22Rv1 (cell line): ENCODE data around the gene OPTC.

Source experiments
- H3K27ac ChIP-seq: fragments of 450-650 bp; 2 replicates; pipeline ENCODE4 v1.5.1; 2017
- ZFX ChIP-seq: fragments of 450-650 bp; IDR thresholded peaks from 2 replicates; pipeline ENCODE4 v1.6.1; 2017; ENCODE audit warnings: antibody characterized with exemption, borderline replicate concordance
- TF ChIP-seq, protein P1 (sequence below): fragments of 450-650 bp; IDR thresholded peaks from 2 replicates; pipeline ENCODE4 v1.5.1; 2017; ENCODE audit warnings: mild to moderate bottlenecking

Gene OPTC

DNA sequence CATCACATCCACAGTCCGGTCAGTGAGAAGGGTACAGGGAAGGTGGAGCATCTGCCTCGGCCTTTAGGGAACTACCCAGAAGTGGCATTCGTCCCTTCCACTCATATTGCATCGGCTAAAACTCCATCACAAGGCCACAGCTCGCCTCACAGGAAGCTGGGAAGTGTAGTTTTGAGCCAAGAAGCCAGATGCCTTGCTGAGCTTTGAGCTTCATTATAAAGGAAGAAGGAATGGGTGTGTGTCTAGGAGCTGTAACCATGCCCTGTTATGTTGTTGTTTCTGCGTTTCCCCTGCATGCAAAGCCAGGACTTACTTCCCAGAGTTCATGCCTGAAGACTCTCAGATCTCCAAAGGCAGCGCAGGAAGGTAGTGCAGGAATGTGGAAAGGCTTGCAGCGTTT lies 61.1 kb downstream of the OPTC start:
- TF ChIP-seq, protein P1, sequence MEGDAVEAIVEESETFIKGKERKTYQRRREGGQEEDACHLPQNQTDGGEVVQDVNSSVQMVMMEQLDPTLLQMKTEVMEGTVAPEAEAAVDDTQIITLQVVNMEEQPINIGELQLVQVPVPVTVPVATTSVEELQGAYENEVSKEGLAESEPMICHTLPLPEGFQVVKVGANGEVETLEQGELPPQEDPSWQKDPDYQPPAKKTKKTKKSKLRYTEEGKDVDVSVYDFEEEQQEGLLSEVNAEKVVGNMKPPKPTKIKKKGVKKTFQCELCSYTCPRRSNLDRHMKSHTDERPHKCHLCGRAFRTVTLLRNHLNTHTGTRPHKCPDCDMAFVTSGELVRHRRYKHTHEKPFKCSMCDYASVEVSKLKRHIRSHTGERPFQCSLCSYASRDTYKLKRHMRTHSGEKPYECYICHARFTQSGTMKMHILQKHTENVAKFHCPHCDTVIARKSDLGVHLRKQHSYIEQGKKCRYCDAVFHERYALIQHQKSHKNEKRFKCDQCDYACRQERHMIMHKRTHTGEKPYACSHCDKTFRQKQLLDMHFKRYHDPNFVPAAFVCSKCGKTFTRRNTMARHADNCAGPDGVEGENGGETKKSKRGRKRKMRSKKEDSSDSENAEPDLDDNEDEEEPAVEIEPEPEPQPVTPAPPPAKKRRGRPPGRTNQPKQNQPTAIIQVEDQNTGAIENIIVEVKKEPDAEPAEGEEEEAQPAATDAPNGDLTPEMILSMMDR, result no peak
- TF ChIP-seq ZFX, result no peak
- H3K27ac ChIP-seq, result no peak overlapping the region

DNA sequence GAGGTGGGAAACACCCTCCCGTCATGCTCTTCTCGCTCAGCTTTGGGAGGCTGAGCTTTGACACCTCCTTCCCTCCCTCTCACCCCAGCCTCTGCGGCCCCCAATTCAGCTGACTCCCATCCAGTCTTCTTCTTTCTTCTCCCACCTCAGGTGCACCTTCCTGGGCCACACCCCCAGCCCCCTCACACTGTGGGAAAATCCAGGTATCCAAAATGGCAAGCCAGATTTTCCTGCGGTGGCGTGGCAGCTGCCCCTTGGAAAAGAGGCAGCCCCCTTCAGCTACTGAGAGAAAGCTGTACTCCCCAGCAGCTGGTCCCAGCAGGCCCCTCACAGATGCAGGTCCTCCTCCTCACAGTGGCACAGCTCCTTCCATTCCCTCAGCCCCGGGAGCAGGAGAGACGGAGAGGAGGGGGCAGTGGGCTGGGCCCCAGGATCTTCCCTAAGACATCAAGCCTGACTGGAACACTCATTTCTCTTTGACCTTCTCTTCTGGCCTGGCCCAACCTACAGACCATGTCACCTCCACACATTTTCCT lies 61.6 kb downstream of the OPTC start:
- no peak overlapping the region for H3K27ac ChIP-seq
- TF ChIP-seq, protein P1, result no peak
- no peak for TF ChIP-seq ZFX

DNA sequence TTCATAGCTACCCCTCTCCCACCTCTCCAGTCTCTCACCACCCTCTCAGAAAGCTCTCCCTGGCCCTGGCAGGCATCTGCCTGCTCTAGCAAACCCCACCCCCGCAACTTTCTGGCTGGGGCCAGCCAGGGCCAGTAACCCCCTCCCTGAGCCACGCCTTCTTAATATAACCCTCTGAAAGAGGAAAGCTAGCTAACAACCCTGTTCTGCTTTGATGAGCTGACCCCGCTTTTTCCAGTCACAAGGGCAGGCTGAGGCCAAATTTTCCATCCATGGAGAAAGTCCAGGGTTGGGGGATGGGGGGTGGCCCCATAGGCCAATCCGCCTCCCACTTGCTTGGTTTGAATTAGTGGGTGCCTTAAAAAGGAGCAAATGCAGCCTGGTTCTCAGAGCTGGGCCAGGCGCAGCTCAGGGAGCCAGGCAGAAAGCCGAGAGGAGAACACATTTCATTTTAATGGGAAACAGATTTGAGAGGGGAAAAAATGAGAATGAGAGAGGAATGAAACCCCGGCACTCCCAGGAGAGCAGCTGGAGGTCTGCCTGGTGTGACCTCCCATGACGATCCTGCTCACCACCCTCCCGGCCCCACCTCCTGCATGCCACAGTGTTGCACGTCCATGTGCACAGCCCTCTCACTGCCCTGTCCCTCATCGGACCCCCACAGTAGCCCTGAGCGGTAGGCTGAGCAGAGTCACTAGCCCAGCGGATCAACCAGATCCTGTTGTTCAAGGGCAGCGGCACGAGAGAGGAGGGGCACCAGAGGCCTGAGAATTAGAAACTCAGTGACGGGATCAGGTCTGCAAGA lies 62.3 kb downstream of the OPTC start:
- no peak overlapping the region for H3K27ac ChIP-seq
- no peak for TF ChIP-seq ZFX
- TF ChIP-seq, protein P1, result no peak

DNA sequence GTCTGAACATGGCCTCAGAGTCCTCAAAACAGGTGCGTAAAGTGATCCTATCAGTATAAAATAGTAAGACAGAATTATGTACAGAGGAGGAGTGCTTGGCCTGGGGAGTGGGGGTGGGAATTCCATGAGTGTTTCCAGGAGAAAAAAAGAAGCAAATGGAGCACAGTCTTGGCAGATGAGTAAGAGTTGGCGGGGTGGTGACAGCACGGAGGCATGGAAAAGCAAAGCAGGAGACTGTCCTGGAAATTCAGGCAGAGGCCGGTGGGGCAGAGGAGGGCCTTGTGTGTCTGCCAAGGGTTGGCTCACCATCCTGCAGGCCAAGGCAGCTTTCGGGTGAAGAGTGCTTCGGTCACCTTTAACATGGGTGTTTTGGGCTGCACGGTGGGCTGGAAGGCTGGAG lies 63.4 kb downstream of the OPTC start:
- no peak overlapping the region for H3K27ac ChIP-seq
- TF ChIP-seq, protein P1, result no peak
- no peak for TF ChIP-seq ZFX

DNA sequence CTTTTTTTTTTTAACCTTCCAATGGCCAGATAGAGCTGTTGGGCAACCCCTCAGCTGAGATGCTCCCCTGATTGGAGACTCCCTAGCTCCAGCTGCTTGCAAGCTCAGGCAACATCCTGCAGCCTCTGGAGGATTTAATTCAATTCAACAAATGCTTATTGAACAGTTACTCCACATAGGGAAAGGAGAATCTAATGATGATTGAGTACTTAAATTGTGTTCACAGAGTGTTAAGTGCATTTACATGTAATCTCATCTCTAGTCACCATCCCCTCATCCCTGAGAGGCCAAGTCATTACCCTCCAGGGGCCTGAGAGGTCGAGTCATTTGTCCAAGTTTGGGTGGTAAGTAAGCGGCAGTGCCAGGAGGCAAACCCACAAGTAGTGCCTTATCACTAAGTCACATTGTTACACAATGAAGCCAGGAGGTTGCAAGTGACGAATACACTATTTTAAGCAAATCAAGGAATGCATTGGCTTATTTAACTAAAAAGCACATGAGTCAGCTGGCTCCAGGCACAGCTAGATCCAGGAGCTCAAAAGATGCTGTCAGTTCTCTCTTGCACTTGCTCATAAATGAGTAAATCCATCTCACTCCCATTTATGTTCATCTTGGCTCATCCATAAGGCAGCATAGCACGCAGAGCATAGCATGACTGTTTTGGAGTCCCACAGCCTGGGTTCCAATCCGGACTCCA lies 64.3 kb downstream of the OPTC start:
- no peak overlapping the region for H3K27ac ChIP-seq
- no peak for TF ChIP-seq ZFX
- TF ChIP-seq, protein P1, result no peak
